Fibroblast of villous mesenchyme (primary cell): ENCODE data around the gene CEP192. TPM values are rescaled to one million over a fixed set of nuclear protein-coding genes. Genes with fewer than 3 reads are reported as not detected.
A peak's percentile ranks its signal among the peaks of the same experiment; 100 is the strongest.

Source experiments
- DNase-seq: peaks from one replicate; pipeline ENCODE4 v3.0.0-alpha.2; 2010; ENCODE audit warnings: low read depth
- H3K4me3 ChIP-seq: 2 replicates; pipeline ENCODE4 v1.5.1; 2011; ENCODE audit warnings: low read depth, mild to moderate bottlenecking, low read length
- CTCF ChIP-seq: IDR thresholded peaks from 2 replicates; pipeline ENCODE4 v1.5.1; 2012; ENCODE audit warnings: low read depth, mild to moderate bottlenecking, low read length; ENCODE audit not compliant: insufficient read depth
- total RNA-seq: library from RNA; depleted of rRNA; stranded (reverse); fragments of >200 nt; gene quantifications from 2 replicates; pipeline ENCODE4 v1.2.3, GENCODE V29; 2012

CEP192 gene
- total RNA-seq, 1 donor: 40.6 TPM

GRCh38 chr18:13136904-13137669 lies 145.9 kb downstream of the CEP192 start:
- TF ChIP-seq CTCF: no peak
- DNase-seq: peak; percentile 40
- H3K4me3 ChIP-seq: peak overlapping the region; percentile 68

- TF ChIP-seq CTCF: no peak
- peak overlapping the region; percentile 68 for H3K4me3 ChIP-seq
- DNase-seq: peak; percentile 93
These were observed 146.7 kb downstream of the CEP192 start for GRCh38 chr18:13137670-13138419.

- no peak for TF ChIP-seq CTCF
- DNase-seq: no peak
- no peak overlapping the region for H3K4me3 ChIP-seq
These were observed 147.4 kb downstream of the CEP192 start for GRCh38 chr18:13138420-13139139.

- no peak for DNase-seq
- TF ChIP-seq CTCF: no peak
- H3K4me3 ChIP-seq: no peak overlapping the region
These were observed 148.8 kb downstream of the CEP192 start for GRCh38 chr18:13139885-13140450.

- no peak overlapping the region for H3K4me3 ChIP-seq
- no peak for DNase-seq
- TF ChIP-seq CTCF: no peak
These were observed 150.0 kb downstream of the CEP192 start for GRCh38 chr18:13141209-13141608.

- no peak for DNase-seq
- no peak for TF ChIP-seq CTCF
- H3K4me3 ChIP-seq: no peak overlapping the region
These were observed 154.6 kb downstream of the CEP192 start for GRCh38 chr18:13145636-13146190.
